H9 (cell line): Measurements from ENCODE around the gene FLOT2. TPM values are rescaled to one million over a fixed set of nuclear protein-coding genes. Genes with fewer than 3 reads are reported as not detected.

Experiments
- DNase-seq: peaks from one replicate; pipeline ENCODE4 v3.0.0-alpha.2; 2017
- H2AFZ ChIP-seq: one replicate; pipeline ENCODE4 v1.6.1; 2013; ENCODE audit warnings: mild to moderate bottlenecking, low read length, control low read depth, moderate library complexity
- H2AK5ac ChIP-seq: 2 replicates; pipeline ENCODE4 v1.6.1; 2013; ENCODE audit warnings: low read length, control low read depth, mixed read lengths; ENCODE audit not compliant: insufficient read length
- H2BK120ac ChIP-seq: one replicate; pipeline ENCODE4 v1.6.1; 2013; ENCODE audit warnings: low read depth, mild to moderate bottlenecking, low read length, control low read depth, inconsistent platforms; ENCODE audit not compliant: poor library complexity, severe bottlenecking
- H2BK12ac ChIP-seq: 2 replicates; pipeline ENCODE4 v1.6.1; 2013; ENCODE audit warnings: low read length, control low read depth, mixed read lengths, low read depth; ENCODE audit not compliant: insufficient read length
- H2BK15ac ChIP-seq: 2 replicates; pipeline ENCODE4 v1.6.1; 2013; ENCODE audit warnings: low read depth, low read length, control low read depth
- H2BK20ac ChIP-seq: one replicate; pipeline ENCODE4 v1.6.1; 2013; ENCODE audit warnings: low read depth, mild to moderate bottlenecking, low read length, control low read depth, inconsistent platforms; ENCODE audit not compliant: poor library complexity, severe bottlenecking
- H2BK5ac ChIP-seq: 2 replicates; pipeline ENCODE4 v1.6.1; 2013; ENCODE audit warnings: low read length, control low read depth, mixed read lengths; ENCODE audit not compliant: insufficient read length
- H3K14ac ChIP-seq: 2 replicates; pipeline ENCODE4 v1.6.1; 2013; ENCODE audit warnings: low read length, control low read depth; ENCODE audit not compliant: insufficient read depth
- H3K18ac ChIP-seq: 2 replicates; pipeline ENCODE4 v1.6.1; 2013; ENCODE audit warnings: low read depth, mild to moderate bottlenecking, mixed read lengths, low read length, control low read depth; ENCODE audit not compliant: insufficient read length
- H3K23ac ChIP-seq: 2 replicates; pipeline ENCODE4 v1.6.1; 2013; ENCODE audit warnings: low read length, control low read depth, mixed read lengths, low read depth; ENCODE audit not compliant: insufficient read length
- H3K23me2 ChIP-seq: 2 replicates; pipeline ENCODE4 v1.6.1; 2013; ENCODE audit warnings: low read depth, mild to moderate bottlenecking, mixed read lengths, low read length, control low read depth; ENCODE audit not compliant: insufficient read length, poor library complexity, severe bottlenecking
- H3K27ac ChIP-seq: 2 replicates; pipeline ENCODE4 v1.5.1; 2013; ENCODE audit warnings: low read length, control low read depth, mixed read lengths, low read depth; ENCODE audit not compliant: insufficient read length
- H3K27me3 ChIP-seq: 2 replicates; pipeline ENCODE4 v1.6.1; 2013; ENCODE audit warnings: low read length, control low read depth, inconsistent platforms; ENCODE audit not compliant: insufficient read depth
- H3K4ac ChIP-seq: 2 replicates; pipeline ENCODE4 v1.6.1; 2013; ENCODE audit warnings: low read depth, mild to moderate bottlenecking, control low read depth, inconsistent platforms, low read length, moderate library complexity
- H3K4me1 ChIP-seq: 2 replicates; pipeline ENCODE4 v1.6.1; 2013; ENCODE audit warnings: low read length, control low read depth, inconsistent platforms; ENCODE audit not compliant: insufficient read depth
- H3K4me2 ChIP-seq: 2 replicates; pipeline ENCODE4 v1.6.1; 2013; ENCODE audit warnings: low read length, control low read depth, mixed read lengths; ENCODE audit not compliant: insufficient read length, insufficient read depth
- H3K56ac ChIP-seq: 2 replicates; pipeline ENCODE4 v1.6.1; 2013; ENCODE audit warnings: low read depth, mild to moderate bottlenecking, mixed read lengths, low read length, control low read depth; ENCODE audit not compliant: insufficient read length
- H3K79me1 ChIP-seq: 2 replicates; pipeline ENCODE4 v1.6.1; 2013; ENCODE audit warnings: low read depth, mild to moderate bottlenecking, moderate library complexity, low read length, control low read depth, inconsistent platforms; ENCODE audit not compliant: insufficient read depth, poor library complexity, severe bottlenecking
- H3K79me2 ChIP-seq: 2 replicates; pipeline ENCODE4 v1.6.1; 2013; ENCODE audit warnings: low read length, control low read depth, inconsistent platforms; ENCODE audit not compliant: insufficient read depth
- H3K9ac ChIP-seq: 2 replicates; pipeline ENCODE4 v1.6.1; 2013; ENCODE audit warnings: low read length, control low read depth, mixed read lengths; ENCODE audit not compliant: insufficient read length; ENCODE audit errors: extremely low read depth
- H3K9me3 ChIP-seq: one replicate; pipeline ENCODE4 v1.6.1; 2013; ENCODE audit warnings: low read depth, low read length, inconsistent platforms; ENCODE audit not compliant: control insufficient read depth
- H3T11ph ChIP-seq: one replicate; pipeline ENCODE4 v1.6.1; 2013; ENCODE audit warnings: mild to moderate bottlenecking, low read length, control low read depth, inconsistent platforms
- H4K20me1 ChIP-seq: one replicate; pipeline ENCODE4 v1.6.1; 2013; ENCODE audit not compliant: control insufficient read depth, insufficient read length, insufficient read depth
- H4K5ac ChIP-seq: 2 replicates; pipeline ENCODE4 v1.6.1; 2013; ENCODE audit warnings: low read depth, mild to moderate bottlenecking, mixed read lengths, low read length, control low read depth; ENCODE audit not compliant: insufficient read length
- H4K8ac ChIP-seq: replicated peaks from 2 replicates; pipeline ENCODE4 v1.6.1; 2013; ENCODE audit warnings: low read length, control low read depth, mixed read lengths, low read depth; ENCODE audit not compliant: insufficient read length
- H4K91ac ChIP-seq: 2 replicates; pipeline ENCODE4 v1.6.1; 2013; ENCODE audit warnings: low read depth, mild to moderate bottlenecking, moderate library complexity, mixed read lengths, low read length, control low read depth; ENCODE audit not compliant: insufficient read length
- H3K27ac Mint-ChIP-seq, 3 experiments: 2 replicates in 2 of 3; 3 replicates in 1 of 3; pipeline ENCODE4 v1.8.0; 2020 to 2021; ENCODE audit warnings: mixed read lengths in 3 of 3, mild to moderate bottlenecking in 1 of 3, moderate library complexity in 1 of 3
- H3K27me3 Mint-ChIP-seq: 2 replicates; pipeline ENCODE4 v1.8.0; 2021; ENCODE audit warnings: low read depth, mild to moderate bottlenecking, moderate library complexity, mixed read lengths
- H3K36me3 Mint-ChIP-seq, 3 experiments: 2 replicates in 2 of 3; 3 replicates in 1 of 3; pipeline ENCODE4 v1.8.0; 2020 to 2021; ENCODE audit warnings: low read depth in 3 of 3, mixed read lengths in 3 of 3; ENCODE audit not compliant: insufficient read depth in 1 of 3
- H3K4me1 Mint-ChIP-seq, 2 experiments: 2 replicates each; pipeline ENCODE4 v1.8.0; 2020; ENCODE audit warnings: mixed read lengths in 2 of 2
- H3K4me3 Mint-ChIP-seq, 2 experiments: 2 replicates in 1 of 2; 3 replicates in 1 of 2; pipeline ENCODE4 v1.8.0; 2020 to 2021; ENCODE audit warnings: mild to moderate bottlenecking in 2 of 2, mixed read lengths in 2 of 2, moderate library complexity in 1 of 2
- H3K9me3 Mint-ChIP-seq, 2 experiments: 2 replicates in 1 of 2; 3 replicates in 1 of 2; pipeline ENCODE4 v1.8.0; 2020; ENCODE audit warnings: mild to moderate bottlenecking in 2 of 2, mixed read lengths in 2 of 2, moderate library complexity in 1 of 2
- WGBS: extraction: QIAGEN DNeasy Blood & Tissue Kit; methylation state at CpG from one replicate; pipeline ENCODE4 v1.1.7; 2013; ENCODE audit warnings: missing lambda C conversion rate, low lambda C conversion rate, mixed read lengths; ENCODE audit not compliant: insufficient read length; ENCODE audit errors: extremely low coverage; 5-methylcytosine and 5-hydroxymethylcytosine counted together
- total RNA-seq: library from RNA; stranded (reverse); gene quantifications from 2 replicates; pipeline ENCODE4 v1.2.1, GENCODE V29; 2021
- TF ChIP-seq, protein P1 (sequence below): fragments of 200-600 bp; sonication (generic); conservative IDR thresholded peaks from 3 replicates; pipeline ENCODE4 v1.8.0; 2021; ENCODE audit warnings: antibody characterized with exemption, mild to moderate bottlenecking

FLOT2 gene
- total RNA-seq, 1 experiment from 2014 or later: 173 TPM

DNA sequence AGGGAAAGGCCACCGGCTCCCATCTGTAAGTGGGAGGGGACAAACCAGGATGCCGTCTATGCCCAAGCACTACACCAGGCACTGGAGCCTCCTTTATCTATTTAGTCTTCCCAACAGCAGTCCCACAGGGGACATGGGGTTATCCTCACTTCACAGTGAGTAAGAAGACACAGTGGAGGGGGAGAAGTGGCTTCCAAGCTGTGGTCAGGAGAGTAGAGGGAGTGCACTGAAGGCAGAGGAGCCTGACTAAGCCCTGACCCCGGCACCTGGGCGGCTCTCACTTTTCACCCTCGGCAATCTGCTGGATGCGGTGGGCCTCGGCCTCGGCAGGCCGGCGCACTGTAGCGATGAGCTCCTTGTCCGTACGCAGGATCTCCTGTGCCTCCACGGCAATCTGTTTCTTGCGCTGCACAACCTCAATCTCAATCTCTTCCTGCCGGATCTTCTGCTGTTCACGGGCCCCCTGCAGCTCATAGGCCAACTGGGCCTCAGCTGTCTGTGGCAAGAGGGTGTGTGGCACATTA, 15.9 kb downstream of the FLOT2 start:
- Histone ChIP-seq H3K9ac (no peak overlapping the region), H3K4me2 (no peak overlapping the region), H3K4me1 (no peaks in the 10 kb centered on the region), H4K91ac (no peak overlapping the region), H3T11ph (no peak overlapping the region), H3K79me2 (no peaks in the 10 kb centered on the region), H4K20me1 (no peaks in the 10 kb centered on the region), H2BK15ac (no peak overlapping the region), H3K23me2 (no peaks in the 10 kb centered on the region), H3K56ac (no peak overlapping the region), H3K9me3 (no peaks in the 10 kb centered on the region), H2BK5ac (no peak overlapping the region), H3K27ac (no peak overlapping the region), H2BK20ac (no peak overlapping the region), H3K4ac (no peak overlapping the region), H3K18ac (no peak overlapping the region), H2BK120ac (no peak overlapping the region), H2AFZ (no peak overlapping the region), H3K23ac (no peak overlapping the region), H2BK12ac (no peak overlapping the region), H4K5ac (no peak overlapping the region), H4K8ac (no peak overlapping the region), H2AK5ac (no peak overlapping the region), H3K79me1 (no peaks in the 10 kb centered on the region), H3K14ac (no peak overlapping the region), H3K27me3 (no peaks in the 10 kb centered on the region)
- Mint-ChIP-seq H3K36me3 (peaks cover 29 to 71% (median 67%) of the 10 kb centered on the region in 3 experiments; a peak in 6 of 7 replicates), H3K27me3 (no peaks in the 10 kb centered on the region), H3K27ac (no peak overlapping the region), H3K9me3 (peaks cover 4 to 6% of the 10 kb centered on the region in 2 experiments; a peak in 3 of 5 replicates), H3K4me3 (no peak overlapping the region), H3K4me1 (peaks cover 6 to 8% of the 10 kb centered on the region in 2 experiments)
- no peak for DNase-seq
- WGBS: no CpG with 5 or more reads among the region's 17 CpGs
- TF ChIP-seq, protein P1, sequence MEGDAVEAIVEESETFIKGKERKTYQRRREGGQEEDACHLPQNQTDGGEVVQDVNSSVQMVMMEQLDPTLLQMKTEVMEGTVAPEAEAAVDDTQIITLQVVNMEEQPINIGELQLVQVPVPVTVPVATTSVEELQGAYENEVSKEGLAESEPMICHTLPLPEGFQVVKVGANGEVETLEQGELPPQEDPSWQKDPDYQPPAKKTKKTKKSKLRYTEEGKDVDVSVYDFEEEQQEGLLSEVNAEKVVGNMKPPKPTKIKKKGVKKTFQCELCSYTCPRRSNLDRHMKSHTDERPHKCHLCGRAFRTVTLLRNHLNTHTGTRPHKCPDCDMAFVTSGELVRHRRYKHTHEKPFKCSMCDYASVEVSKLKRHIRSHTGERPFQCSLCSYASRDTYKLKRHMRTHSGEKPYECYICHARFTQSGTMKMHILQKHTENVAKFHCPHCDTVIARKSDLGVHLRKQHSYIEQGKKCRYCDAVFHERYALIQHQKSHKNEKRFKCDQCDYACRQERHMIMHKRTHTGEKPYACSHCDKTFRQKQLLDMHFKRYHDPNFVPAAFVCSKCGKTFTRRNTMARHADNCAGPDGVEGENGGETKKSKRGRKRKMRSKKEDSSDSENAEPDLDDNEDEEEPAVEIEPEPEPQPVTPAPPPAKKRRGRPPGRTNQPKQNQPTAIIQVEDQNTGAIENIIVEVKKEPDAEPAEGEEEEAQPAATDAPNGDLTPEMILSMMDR: no peak
